Measurements from ENCODE around the gene SLC6A3.

DNA sequence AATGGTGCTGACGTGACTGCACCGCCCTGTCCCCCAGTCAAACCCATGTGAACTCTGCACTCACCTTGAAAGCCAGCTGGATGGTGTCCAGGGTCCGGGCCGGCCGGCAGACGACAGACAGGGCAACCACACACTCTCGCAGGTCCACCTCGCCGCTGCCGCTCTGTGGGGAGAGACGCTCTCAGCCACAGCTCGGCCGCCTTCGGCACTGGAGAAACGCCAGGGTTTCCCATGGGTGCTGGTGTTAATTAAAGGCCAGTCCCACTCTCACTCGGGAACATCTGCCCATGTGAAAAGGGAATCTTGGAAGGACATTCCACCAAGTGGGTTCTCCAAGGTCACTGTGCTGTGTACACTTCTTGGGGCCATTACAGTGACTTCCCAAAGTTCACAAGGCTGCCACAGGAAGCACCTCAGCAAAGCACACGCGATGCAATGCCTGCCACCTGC lies 25.5 kb upstream of the SLC6A3 start:
- TF ChIP-seq, protein P1, sequence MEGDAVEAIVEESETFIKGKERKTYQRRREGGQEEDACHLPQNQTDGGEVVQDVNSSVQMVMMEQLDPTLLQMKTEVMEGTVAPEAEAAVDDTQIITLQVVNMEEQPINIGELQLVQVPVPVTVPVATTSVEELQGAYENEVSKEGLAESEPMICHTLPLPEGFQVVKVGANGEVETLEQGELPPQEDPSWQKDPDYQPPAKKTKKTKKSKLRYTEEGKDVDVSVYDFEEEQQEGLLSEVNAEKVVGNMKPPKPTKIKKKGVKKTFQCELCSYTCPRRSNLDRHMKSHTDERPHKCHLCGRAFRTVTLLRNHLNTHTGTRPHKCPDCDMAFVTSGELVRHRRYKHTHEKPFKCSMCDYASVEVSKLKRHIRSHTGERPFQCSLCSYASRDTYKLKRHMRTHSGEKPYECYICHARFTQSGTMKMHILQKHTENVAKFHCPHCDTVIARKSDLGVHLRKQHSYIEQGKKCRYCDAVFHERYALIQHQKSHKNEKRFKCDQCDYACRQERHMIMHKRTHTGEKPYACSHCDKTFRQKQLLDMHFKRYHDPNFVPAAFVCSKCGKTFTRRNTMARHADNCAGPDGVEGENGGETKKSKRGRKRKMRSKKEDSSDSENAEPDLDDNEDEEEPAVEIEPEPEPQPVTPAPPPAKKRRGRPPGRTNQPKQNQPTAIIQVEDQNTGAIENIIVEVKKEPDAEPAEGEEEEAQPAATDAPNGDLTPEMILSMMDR (IDR thresholded peaks at IDR 0.05; ENCODE audit: low read depth, low read length), result no peak
- no peak for TF ChIP-seq EZH2phosphoT487 (IDR thresholded peaks at IDR 0.05; ENCODE audit: low read depth)

Measured in OCI-LY3 (cell line).